ENCODE measurements around the gene SLC25A45. TPM values are rescaled to one million over a fixed set of nuclear protein-coding genes. Genes with fewer than 3 reads are reported as not detected.

The SLC25A45 gene
- total and polyA plus RNA-seq, 2 experiments from 2014 or later: 0.10 to 0.74 TPM

DNA sequence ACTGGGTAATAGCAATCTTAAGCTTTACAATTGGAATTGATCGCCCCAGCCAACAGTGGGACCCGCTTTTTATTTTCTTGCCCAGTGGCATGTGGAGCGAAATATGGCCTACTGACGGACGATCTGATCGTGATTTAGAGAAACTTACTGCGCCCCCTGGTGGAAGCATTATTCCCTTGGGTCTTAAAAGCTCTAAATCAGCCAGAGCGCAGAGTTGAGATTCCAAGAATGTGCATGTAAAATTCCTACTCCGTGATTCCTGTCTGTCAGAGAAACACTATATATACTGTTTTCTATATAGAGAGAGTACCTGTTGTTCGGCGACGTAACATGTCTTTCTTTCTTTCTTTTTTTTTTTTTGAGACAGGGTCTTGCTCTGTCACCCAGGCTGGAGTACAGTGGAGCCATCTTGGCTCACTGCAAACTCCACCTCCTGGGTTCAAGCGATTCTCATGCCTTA lies 52.5 kb downstream of the SLC25A45 start:
- H3K27me3 ChIP-seq (ENCODE audit: insufficient read depth): no peaks in the 10 kb centered on the region
- TF ChIP-seq, protein P1, sequence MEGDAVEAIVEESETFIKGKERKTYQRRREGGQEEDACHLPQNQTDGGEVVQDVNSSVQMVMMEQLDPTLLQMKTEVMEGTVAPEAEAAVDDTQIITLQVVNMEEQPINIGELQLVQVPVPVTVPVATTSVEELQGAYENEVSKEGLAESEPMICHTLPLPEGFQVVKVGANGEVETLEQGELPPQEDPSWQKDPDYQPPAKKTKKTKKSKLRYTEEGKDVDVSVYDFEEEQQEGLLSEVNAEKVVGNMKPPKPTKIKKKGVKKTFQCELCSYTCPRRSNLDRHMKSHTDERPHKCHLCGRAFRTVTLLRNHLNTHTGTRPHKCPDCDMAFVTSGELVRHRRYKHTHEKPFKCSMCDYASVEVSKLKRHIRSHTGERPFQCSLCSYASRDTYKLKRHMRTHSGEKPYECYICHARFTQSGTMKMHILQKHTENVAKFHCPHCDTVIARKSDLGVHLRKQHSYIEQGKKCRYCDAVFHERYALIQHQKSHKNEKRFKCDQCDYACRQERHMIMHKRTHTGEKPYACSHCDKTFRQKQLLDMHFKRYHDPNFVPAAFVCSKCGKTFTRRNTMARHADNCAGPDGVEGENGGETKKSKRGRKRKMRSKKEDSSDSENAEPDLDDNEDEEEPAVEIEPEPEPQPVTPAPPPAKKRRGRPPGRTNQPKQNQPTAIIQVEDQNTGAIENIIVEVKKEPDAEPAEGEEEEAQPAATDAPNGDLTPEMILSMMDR (conservative IDR thresholded peaks at IDR 0.05; ENCODE audit: low read depth in 2 of 2): peak; percentile 81 to 95
- TF ChIP-seq STAT1 (IDR thresholded peaks at IDR 0.05; ENCODE audit: unreplicated experiment) (no peak), EZH2 (IDR thresholded peaks at IDR 0.05; ENCODE audit: low read depth, unreplicated experiment) (no peak), POLR2AphosphoS5 (IDR thresholded peaks at IDR 0.05; ENCODE audit: low read depth) (no peak)
- no peak overlapping the region for H3K4me2 ChIP-seq
- no peaks in the 10 kb centered on the region for H3K36me3 ChIP-seq (ENCODE audit: insufficient read depth)
- H3K79me2 ChIP-seq (replicated peaks; ENCODE audit: insufficient read depth): peaks cover 12% of the 10 kb centered on the region
- peak; percentile 100 for DNase-seq (ENCODE audit: low spot score)
- H3K4me3 ChIP-seq: 0 out of 2 replicates have a peak overlapping the region, but pooled peaks have one; percentile 27
- Mint-ChIP-seq H3K36me3 (ENCODE audit: low read depth) (peaks cover 2% of the 10 kb centered on the region; the same call in 1 of the 3 replicates), H3K4me3 (peak overlapping the region; percentile 38; the same call in 2 of the 3 replicates), H3K27ac (no peak overlapping the region), H3K27me3 (ENCODE audit: insufficient read depth, low read depth, poor library complexity) (peaks cover 14% of the 10 kb centered on the region), H3K4me1 (peaks cover 14% of the 10 kb centered on the region), H3K9me3 (no peaks in the 10 kb centered on the region; the same call in 2 of the 3 replicates)
- H3F3A ChIP-seq (replicated peaks; ENCODE audit: low read depth): peaks cover 16% of the 10 kb centered on the region; the same call in 1 of the 2 replicates
- no peaks in the 10 kb centered on the region for H3K9me2 ChIP-seq (ENCODE audit: insufficient read depth)
- H2AFZ ChIP-seq: peak overlapping the region; percentile 8; the same call in 1 of the 2 replicates
- peak; percentile 49 for ATAC-seq
- no peak overlapping the region for H3K27ac ChIP-seq (ENCODE audit: low read depth)
- peaks cover 6% of the 10 kb centered on the region for H3K4me1 ChIP-seq (ENCODE audit: insufficient read depth)
- H4K20me1 ChIP-seq (replicated peaks; ENCODE audit: insufficient read depth): peaks cover 8% of the 10 kb centered on the region

DNA sequence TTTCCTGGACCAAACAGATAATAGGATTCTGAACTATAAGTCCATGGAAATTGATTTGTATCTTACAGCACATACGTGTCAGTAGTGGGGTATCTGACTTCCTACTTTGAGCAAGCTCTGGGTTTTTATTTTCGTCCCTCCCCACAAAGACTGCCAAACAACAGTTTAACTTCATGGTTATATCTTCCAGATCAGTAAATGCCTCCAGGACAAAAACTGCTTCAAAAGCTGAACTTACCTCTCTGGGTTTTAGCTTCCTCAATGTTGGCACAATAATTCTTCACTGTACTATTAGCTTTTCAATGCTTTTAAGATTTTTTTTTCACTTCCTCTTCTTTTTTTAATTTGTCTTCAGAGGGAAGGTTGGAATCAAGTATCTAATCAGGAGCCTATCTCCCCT lies 53.0 kb downstream of the SLC25A45 start:
- peaks cover 16% of the 10 kb centered on the region; the same call in 1 of the 2 replicates for H3F3A ChIP-seq (replicated peaks; ENCODE audit: low read depth)
- H3K36me3 ChIP-seq (ENCODE audit: insufficient read depth): no peaks in the 10 kb centered on the region
- DNase-seq (ENCODE audit: low spot score) (no peak), ATAC-seq (no peak)
- peaks cover under 1% of the 10 kb centered on the region for H3K4me1 ChIP-seq (ENCODE audit: insufficient read depth)
- peaks cover 12% of the 10 kb centered on the region for H3K27me3 Mint-ChIP-seq (ENCODE audit: insufficient read depth, low read depth, poor library complexity)
- H3K4me2 ChIP-seq: no peak overlapping the region
- peak overlapping the region; percentile 8; the same call in 1 of the 2 replicates for H2AFZ ChIP-seq
- peak overlapping the region; percentile 38; the same call in 1 of the 3 replicates for H3K4me3 Mint-ChIP-seq
- H3K4me3 ChIP-seq: no peak overlapping the region
- H3K4me1 Mint-ChIP-seq: peaks cover 9% of the 10 kb centered on the region; the same call in 2 of the 3 replicates
- TF ChIP-seq EZH2 (IDR thresholded peaks at IDR 0.05; ENCODE audit: low read depth, unreplicated experiment) (no peak), JUNB (IDR thresholded peaks at IDR 0.05; ENCODE audit: unreplicated experiment) (no peak), CREB1 (CRISPR knock-in tag; IDR thresholded peaks at IDR 0.05; ENCODE audit: low read depth) (no peak)
- TF ChIP-seq, protein P2, sequence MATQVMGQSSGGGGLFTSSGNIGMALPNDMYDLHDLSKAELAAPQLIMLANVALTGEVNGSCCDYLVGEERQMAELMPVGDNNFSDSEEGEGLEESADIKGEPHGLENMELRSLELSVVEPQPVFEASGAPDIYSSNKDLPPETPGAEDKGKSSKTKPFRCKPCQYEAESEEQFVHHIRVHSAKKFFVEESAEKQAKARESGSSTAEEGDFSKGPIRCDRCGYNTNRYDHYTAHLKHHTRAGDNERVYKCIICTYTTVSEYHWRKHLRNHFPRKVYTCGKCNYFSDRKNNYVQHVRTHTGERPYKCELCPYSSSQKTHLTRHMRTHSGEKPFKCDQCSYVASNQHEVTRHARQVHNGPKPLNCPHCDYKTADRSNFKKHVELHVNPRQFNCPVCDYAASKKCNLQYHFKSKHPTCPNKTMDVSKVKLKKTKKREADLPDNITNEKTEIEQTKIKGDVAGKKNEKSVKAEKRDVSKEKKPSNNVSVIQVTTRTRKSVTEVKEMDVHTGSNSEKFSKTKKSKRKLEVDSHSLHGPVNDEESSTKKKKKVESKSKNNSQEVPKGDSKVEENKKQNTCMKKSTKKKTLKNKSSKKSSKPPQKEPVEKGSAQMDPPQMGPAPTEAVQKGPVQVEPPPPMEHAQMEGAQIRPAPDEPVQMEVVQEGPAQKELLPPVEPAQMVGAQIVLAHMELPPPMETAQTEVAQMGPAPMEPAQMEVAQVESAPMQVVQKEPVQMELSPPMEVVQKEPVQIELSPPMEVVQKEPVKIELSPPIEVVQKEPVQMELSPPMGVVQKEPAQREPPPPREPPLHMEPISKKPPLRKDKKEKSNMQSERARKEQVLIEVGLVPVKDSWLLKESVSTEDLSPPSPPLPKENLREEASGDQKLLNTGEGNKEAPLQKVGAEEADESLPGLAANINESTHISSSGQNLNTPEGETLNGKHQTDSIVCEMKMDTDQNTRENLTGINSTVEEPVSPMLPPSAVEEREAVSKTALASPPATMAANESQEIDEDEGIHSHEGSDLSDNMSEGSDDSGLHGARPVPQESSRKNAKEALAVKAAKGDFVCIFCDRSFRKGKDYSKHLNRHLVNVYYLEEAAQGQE (IDR thresholded peaks at IDR 0.05; ENCODE audit: unreplicated experiment): no peak
- TF ChIP-seq, protein P3, sequence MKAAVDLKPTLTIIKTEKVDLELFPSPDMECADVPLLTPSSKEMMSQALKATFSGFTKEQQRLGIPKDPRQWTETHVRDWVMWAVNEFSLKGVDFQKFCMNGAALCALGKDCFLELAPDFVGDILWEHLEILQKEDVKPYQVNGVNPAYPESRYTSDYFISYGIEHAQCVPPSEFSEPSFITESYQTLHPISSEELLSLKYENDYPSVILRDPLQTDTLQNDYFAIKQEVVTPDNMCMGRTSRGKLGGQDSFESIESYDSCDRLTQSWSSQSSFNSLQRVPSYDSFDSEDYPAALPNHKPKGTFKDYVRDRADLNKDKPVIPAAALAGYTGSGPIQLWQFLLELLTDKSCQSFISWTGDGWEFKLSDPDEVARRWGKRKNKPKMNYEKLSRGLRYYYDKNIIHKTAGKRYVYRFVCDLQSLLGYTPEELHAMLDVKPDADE (IDR thresholded peaks at IDR 0.05): no peak
- TF ChIP-seq, protein P1 (conservative IDR thresholded peaks at IDR 0.05; ENCODE audit: low read depth in 2 of 2): no peak
- peaks cover 7% of the 10 kb centered on the region for H3K79me2 ChIP-seq (replicated peaks; ENCODE audit: insufficient read depth)
- no peak overlapping the region for H3K27ac ChIP-seq (ENCODE audit: low read depth)
- no peaks in the 10 kb centered on the region; the same call in 2 of the 3 replicates for H3K9me3 Mint-ChIP-seq
- H3K27ac Mint-ChIP-seq: no peak overlapping the region
- no peaks in the 10 kb centered on the region for H3K27me3 ChIP-seq (ENCODE audit: insufficient read depth)
- H4K20me1 ChIP-seq (replicated peaks; ENCODE audit: insufficient read depth): peaks cover 3% of the 10 kb centered on the region
- H3K36me3 Mint-ChIP-seq (ENCODE audit: low read depth): 0 out of 3 replicates have a peak, but pooled peaks cover 2% of the 10 kb centered on the region
- H3K9me2 ChIP-seq (ENCODE audit: insufficient read depth): no peaks in the 10 kb centered on the region

Data from GM23338 (cell line).